Cerebellar nuclear complex (tissue), 1 donor: Measurements from ENCODE around the gene TBCA.

ENCODE experiments used
- DNase-seq, 2 experiments: peaks; one replicate each; lab custom pipeline; 2025; lab: John Stamatoyannopoulos, UW

TBCA gene

DNA sequence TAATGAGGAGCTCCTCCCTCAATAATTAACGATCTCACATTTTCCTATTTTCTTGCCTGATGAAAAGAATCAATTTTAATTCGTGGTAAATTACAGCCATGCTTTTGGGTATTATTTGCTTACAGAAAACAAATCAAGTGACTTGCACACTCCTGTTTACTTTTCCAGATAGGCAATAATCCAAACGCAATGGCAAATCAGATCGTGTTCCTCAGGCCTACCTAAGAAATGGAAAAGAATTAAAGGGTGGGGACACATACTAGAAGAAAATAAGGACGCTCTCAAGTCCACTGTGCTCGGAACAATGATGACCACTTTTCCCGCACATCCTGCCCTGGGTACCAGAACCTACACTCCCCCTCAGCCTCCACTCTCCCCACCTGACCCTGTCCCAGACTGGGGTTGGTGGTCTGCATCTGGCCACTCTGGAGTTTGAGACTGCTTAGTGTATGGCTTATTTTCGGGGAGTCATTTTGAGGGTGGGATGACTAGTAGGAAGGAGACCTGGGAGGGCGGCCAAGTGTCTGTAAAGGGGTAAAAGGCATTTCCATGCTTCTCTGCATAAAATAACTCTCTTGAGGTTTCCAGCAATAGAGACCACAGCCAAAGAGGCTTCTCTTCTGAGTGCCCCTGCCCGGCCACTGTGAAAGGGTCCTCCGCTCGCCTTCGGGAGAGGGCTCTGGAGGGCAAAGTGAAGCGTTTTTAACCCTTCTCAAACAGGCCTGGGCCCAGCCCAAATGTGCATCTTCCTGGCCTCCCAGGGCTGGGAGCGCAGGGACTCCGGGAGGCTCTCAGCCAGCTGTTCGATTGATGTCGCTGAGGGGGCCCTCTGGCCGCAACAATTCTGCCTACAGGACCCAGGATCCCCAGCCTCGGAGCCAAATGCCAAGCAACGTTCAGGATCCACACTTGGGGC lies 133.1 kb downstream of the TBCA start:
- DNase-seq = no peak

DNA sequence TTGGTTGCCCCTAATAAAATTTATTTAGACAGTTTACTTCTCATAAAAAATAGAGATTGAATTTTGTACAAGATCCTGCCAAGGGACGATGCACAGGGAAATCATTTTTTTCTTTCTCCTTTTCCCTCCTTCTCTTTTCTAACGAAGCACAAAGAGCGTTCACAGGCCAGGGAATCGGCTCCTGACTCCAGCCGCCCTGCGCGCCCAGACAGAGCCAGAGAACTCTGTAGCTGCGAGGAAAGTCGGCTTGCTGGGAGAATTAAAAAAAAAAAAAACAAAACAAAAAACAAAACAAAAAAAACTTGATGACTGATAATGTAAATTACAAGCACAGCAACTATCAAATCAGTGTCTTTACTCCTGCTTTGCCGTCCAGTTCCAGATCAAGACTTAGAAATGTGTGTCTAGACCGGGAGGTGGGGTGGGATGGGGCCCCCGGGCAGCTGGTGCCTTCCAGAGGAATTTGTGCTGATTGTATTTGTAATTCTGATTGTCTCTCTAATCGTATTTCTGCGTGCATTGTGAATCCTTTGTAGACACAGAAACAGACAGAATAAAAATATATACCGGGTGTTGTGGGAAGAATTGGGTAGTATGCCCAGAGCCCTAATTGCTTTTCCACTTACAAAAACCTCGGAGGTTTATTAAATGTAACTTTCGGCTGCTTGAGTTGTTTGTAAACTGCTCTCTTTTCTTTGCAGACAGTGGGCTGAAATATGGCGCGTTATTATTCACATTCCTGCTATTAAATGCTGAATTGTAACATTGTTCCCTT lies 134.0 kb downstream of the TBCA start:
- DNase-seq = no peak

DNA sequence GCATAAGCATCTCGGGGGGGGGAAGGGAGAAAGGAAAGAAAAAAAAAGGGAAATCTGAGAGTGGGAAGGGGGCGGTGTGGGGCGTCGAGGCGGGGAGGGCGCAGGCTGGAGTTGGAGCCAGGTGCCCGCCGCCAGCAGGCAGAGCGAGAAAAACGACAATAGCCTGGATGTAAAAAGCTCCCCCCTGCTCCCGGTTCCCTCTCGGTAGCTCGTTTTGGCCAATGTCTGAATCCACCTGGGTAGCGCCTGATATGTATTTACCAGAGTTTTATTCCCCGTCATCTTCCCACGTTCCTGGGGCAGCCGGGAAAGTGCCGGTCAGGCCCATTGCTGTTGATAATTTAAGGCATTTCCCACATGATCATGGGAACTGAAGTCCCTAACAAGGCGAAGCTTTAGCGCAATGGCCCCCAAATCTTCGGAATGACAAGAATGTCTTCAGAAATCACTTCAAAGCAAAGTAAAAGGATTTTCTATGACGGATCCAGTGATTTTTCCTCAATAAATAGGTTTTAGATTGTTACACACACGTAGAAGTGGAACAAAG lies 134.7 kb downstream of the TBCA start:
- no peak for DNase-seq
